Measurements from ENCODE around the gene DPY19L1.
"Not testable (repeated sequence)": the region's sequence is repeated elsewhere in the genome, so short reads cannot be mapped to it uniquely, and the experiment has no call there.

DPY19L1 gene

GRCh38 chr7:35037211-35037525, at the start of gene DPY19L1:
Gene DPY19L1, minus strand, starts transcription at chr7:35037485. Its CDS starts 91 bp downstream, at chr7:35037394.
- ATAC-seq (ENCODE audit: low read depth) (no peak), DNase-seq (ENCODE audit: low spot score in 2 of 2) (no peak)
- Mint-ChIP-seq H3K9me3 (no peaks in the 10 kb centered on the region), H3K27me3 (no peaks in the 10 kb centered on the region), H3K4me1 (peaks cover 27% of the 10 kb centered on the region), H3K27ac (peak within 1 kb of the TSS; percentile 89), H3K4me3 (peak within 1 kb of the TSS; percentile 98), H3K36me3 (peaks cover 1% of the 10 kb centered on the region)

DNA sequence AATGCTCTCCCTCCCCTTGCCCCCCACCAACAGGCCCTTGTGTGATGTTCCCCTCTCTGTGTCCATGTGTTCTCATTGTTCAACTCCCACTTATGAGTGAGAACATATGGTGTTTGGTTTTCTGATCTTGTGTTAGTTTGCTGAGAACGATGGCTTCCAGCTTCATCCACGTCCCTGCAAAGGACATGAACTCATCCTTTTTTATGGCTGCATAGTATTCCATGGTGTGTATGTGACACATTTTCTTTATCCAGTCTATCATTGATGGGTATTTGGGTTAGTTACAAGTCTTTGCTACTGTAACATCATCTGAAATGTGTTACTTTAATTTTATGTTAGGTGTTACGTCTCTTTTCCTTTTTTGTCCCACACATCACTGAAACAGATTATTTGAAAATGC, 42.2 kb upstream of the DPY19L1 start:
- H3K27ac Mint-ChIP-seq; DNase-seq (ENCODE audit: low spot score in 2 of 2); H3K36me3 Mint-ChIP-seq; ATAC-seq (ENCODE audit: low read depth); H3K9me3 Mint-ChIP-seq; H3K4me3 Mint-ChIP-seq; H3K27me3 Mint-ChIP-seq; H3K4me1 Mint-ChIP-seq: not testable (repeated sequence)

- not testable (repeated sequence) for H3K9me3 Mint-ChIP-seq, H3K27ac Mint-ChIP-seq
Measured at GRCh38 chr7:35074008-35074407, 36.7 kb upstream of the DPY19L1 start.

DNA sequence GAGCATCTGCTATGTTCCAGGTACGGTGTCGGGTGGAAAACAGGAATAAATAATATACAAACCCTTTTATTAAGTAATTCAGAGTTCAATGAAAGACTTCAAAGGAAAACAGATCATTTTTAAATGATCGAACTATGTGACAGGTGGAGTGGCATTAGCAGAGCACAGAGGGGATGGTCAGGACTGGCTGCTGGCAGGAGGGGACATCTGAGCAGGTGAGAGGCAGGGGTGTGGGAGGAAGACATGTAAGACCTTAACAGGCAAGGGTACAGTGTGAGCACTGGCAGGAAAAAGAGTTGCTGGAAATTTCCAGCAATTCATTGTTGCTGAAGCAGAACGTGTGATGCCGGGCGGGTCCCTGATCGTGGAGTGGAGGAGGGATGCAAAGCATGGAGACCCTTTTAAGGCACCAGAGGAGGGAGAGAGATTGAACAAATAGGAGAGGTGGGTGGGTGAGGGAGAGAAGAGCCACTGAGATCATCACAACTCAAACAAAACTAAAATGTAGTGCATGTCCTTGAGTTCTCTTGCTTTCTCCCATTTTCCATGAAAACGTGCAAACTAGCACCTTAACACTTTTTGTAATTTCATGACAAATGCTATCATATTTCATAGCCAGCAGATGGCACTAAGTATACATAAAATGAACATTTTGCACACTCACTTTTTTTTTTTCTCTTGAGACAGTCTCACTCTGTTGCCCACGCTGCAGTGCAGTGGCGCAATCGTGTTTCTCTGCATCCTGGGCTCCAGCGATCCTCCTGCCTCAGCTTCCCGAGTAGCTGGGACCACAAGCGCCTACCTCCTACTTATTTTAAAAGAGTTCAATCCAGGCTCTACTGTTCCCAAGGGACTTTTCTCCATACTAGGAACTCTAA, 35.9 kb upstream of the DPY19L1 start:
- not testable (repeated sequence) for H3K4me1 Mint-ChIP-seq; H3K4me3 Mint-ChIP-seq; H3K27ac Mint-ChIP-seq; DNase-seq (ENCODE audit: low spot score in 2 of 2); H3K36me3 Mint-ChIP-seq; H3K9me3 Mint-ChIP-seq
- peak; percentile 65 for ATAC-seq (ENCODE audit: low read depth)
- H3K27me3 Mint-ChIP-seq: peaks cover 20% of the 10 kb centered on the region

More at GRCh38 chr7:35074008-35074407, 36.7 kb upstream of the DPY19L1 start:
- peaks cover 15% of the 10 kb centered on the region for H3K27me3 Mint-ChIP-seq
- not testable (repeated sequence) for DNase-seq (ENCODE audit: low spot score in 2 of 2); H3K4me3 Mint-ChIP-seq; H3K4me1 Mint-ChIP-seq; H3K36me3 Mint-ChIP-seq; ATAC-seq (ENCODE audit: low read depth)

DNA sequence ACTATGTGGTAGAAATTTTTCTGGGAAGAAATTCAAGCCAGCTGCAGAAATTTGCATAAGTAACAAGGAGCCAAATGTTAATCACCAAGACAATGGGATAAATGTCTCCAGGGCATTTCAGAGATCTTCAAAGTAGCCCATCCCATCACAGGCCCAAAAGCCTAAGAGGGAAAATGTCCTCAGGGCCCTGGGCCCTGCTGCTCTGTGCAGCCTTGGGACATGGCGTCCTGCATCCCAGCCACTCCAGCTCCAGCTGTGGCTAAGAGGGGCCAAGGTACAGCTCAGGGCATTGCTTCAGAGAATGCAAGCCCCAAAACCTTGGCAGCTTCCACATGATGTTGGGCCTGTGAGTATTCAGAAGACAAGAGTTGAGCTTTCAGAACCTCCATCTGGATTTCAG, 31.8 kb upstream of the DPY19L1 start:
- H3K4me3 Mint-ChIP-seq; ATAC-seq (ENCODE audit: low read depth); H3K4me1 Mint-ChIP-seq; H3K27ac Mint-ChIP-seq; DNase-seq (ENCODE audit: low spot score in 2 of 2); H3K36me3 Mint-ChIP-seq; H3K9me3 Mint-ChIP-seq: not testable (repeated sequence)
- peaks cover 15% of the 10 kb centered on the region for H3K27me3 Mint-ChIP-seq

DNA sequence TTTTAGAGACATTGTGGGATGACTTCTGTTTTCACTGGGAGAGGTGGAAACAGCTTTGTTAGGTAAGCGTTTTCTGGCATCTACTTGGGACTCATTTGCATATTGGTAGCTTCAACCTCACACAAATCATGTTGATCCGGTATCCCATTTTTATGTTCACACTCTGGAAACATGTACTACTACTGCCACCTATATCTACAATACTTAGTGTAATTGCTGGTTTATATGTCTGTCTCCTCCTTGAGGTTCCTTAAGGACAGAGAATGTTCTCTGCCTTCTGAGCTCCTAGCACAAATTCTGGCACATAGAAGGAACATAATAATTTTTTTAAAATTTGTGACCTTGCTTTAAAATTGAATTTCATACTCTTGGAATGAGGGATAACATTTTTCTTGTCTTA, 28.1 kb upstream of the DPY19L1 start:
- not testable (repeated sequence) for H3K4me1 Mint-ChIP-seq; H3K27me3 Mint-ChIP-seq; H3K36me3 Mint-ChIP-seq; H3K27ac Mint-ChIP-seq; H3K4me3 Mint-ChIP-seq; H3K9me3 Mint-ChIP-seq; DNase-seq (ENCODE audit: low spot score in 2 of 2); ATAC-seq (ENCODE audit: low read depth)

DNA sequence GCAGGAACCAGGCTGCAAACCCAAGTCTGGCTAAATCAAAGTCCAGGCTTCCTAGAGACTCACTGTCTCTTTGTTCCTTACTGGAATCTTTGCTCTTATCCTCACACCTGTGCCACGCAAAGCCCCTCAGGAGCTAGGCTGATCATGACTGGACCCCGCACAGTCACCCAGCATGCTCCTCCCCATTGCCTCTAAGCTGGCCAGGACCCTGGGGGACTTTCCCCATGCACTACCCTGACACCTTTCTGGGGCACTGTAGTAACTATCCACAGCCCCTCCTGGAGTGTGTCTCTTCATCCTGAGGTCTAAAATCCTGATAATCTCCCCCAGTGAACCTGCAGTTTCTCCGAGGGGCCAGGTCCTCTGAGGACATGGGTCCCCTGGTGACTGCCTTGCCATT, 21.3 kb upstream of the DPY19L1 start:
- not testable (repeated sequence) for H3K4me1 Mint-ChIP-seq; ATAC-seq (ENCODE audit: low read depth); H3K27ac Mint-ChIP-seq; H3K36me3 Mint-ChIP-seq; H3K4me3 Mint-ChIP-seq; H3K27me3 Mint-ChIP-seq; DNase-seq (ENCODE audit: low spot score in 2 of 2); H3K9me3 Mint-ChIP-seq

- not testable (repeated sequence) for H3K36me3 Mint-ChIP-seq; H3K4me3 Mint-ChIP-seq; DNase-seq (ENCODE audit: low spot score in 2 of 2); ATAC-seq (ENCODE audit: low read depth); H3K9me3 Mint-ChIP-seq; H3K27me3 Mint-ChIP-seq; H3K4me1 Mint-ChIP-seq; H3K27ac Mint-ChIP-seq
Measured at GRCh38 chr7:35057505-35058451, 20.5 kb upstream of the DPY19L1 start.

GRCh38 chr7:35055733-35056132, 18.4 kb upstream of the DPY19L1 start:
- peaks cover 11% of the 10 kb centered on the region for H3K27me3 Mint-ChIP-seq
- H3K4me3 Mint-ChIP-seq; H3K27ac Mint-ChIP-seq; H3K9me3 Mint-ChIP-seq; DNase-seq (ENCODE audit: low spot score in 2 of 2); H3K36me3 Mint-ChIP-seq; H3K4me1 Mint-ChIP-seq: not testable (repeated sequence)
- ATAC-seq (ENCODE audit: low read depth): peak; percentile 42

DNA sequence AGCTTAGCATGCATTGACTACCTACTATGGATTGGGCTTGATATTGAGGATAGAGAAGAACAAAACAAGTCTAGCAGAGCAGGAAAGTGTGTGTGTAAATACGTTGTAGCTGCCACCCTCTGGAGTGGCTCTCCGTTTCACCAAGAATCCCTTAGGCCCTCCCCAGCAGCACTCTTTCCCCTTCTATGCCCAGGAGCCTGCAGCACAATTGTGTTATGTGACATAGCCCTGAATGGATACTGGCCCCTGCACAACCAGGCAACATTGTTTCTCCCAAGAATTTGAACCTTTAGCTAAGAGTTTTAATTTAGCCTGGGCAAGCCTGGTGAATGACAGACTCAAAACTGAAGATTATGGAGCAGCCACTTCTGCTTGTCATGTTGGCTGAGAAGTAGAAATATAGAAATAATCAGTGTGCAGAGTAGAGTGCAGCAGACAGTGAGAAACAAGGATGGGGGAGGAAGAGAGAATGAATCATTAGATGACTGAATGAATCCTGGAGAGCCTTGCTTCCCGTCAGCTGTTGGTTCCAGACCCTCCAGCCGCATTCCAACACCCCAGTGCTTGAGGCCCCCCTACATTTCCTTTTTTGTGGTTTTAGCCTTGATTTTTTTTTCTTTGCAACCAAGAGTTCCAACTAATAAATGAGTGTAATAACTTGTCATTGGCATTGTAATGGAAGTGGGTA, 16.3 kb upstream of the DPY19L1 start:
- H3K27ac Mint-ChIP-seq; H3K36me3 Mint-ChIP-seq; H3K4me1 Mint-ChIP-seq; DNase-seq (ENCODE audit: low spot score in 2 of 2); H3K4me3 Mint-ChIP-seq; ATAC-seq (ENCODE audit: low read depth); H3K9me3 Mint-ChIP-seq; H3K27me3 Mint-ChIP-seq: not testable (repeated sequence)

DNA sequence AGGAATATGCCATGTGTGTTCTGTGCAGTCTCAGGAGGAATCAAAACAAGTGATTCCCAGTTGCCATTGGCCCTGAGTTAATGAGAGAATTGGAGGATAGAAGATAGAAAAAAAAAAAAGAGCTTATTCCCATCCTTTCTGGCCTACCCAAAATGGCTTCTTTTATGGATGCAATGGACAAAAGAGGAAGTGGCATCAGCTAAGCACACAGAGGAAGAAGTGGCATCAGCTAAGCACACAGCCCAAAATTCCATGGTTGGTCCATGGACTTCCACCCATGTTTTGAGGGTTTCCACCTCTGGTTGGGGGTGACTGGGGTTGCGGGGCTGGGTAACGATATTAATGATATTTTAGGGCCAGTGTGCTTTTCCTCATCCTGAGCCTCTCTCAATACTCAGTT, 11.1 kb upstream of the DPY19L1 start:
- H3K36me3 Mint-ChIP-seq; H3K27ac Mint-ChIP-seq; H3K4me1 Mint-ChIP-seq; H3K9me3 Mint-ChIP-seq; DNase-seq (ENCODE audit: low spot score in 2 of 2); ATAC-seq (ENCODE audit: low read depth); H3K4me3 Mint-ChIP-seq: not testable (repeated sequence)
- H3K27me3 Mint-ChIP-seq: peaks cover 22% of the 10 kb centered on the region

DNA sequence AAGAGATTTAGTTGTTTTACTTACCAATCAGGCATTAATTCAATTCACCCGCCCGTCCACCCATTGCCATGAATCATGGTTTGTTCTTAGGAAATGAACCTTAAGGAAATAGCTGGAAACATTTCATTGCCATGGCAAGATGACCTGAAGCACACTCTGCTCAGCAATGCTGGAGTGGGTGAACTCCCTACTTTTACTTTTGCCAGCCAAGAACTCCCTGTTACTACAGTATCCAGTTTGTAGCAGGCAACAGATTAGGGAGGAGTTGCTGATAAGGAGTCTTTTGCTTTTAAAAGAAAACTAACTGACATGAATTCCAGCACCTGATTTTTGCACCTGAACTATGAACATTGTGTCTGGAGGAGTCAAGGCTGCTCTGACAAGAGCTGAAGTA, 10.6 kb upstream of the DPY19L1 start:
- H3K4me3 Mint-ChIP-seq; H3K9me3 Mint-ChIP-seq; H3K27ac Mint-ChIP-seq; DNase-seq (ENCODE audit: low spot score in 2 of 2); H3K36me3 Mint-ChIP-seq; ATAC-seq (ENCODE audit: low read depth); H3K4me1 Mint-ChIP-seq: not testable (repeated sequence)
- H3K27me3 Mint-ChIP-seq: peaks cover 21% of the 10 kb centered on the region

GRCh38 chr7:35047263-35047911, 10.1 kb upstream of the DPY19L1 start:
- not testable (repeated sequence) for H3K4me3 Mint-ChIP-seq; ATAC-seq (ENCODE audit: low read depth); DNase-seq (ENCODE audit: low spot score in 2 of 2); H3K9me3 Mint-ChIP-seq; H3K36me3 Mint-ChIP-seq; H3K27ac Mint-ChIP-seq; H3K4me1 Mint-ChIP-seq
- peaks cover 22% of the 10 kb centered on the region for H3K27me3 Mint-ChIP-seq
